Measurements from ENCODE around the gene TMEM175. TPM values are rescaled to one million over a fixed set of nuclear protein-coding genes. Genes with fewer than 3 reads are reported as not detected.

The TMEM175 gene
- total and polyA plus RNA-seq, 2 of the 8 experiments (the other 6 are each of a cell fraction or from before 2014, with no cell fraction given) = 4.9 to 20.7 TPM

DNA sequence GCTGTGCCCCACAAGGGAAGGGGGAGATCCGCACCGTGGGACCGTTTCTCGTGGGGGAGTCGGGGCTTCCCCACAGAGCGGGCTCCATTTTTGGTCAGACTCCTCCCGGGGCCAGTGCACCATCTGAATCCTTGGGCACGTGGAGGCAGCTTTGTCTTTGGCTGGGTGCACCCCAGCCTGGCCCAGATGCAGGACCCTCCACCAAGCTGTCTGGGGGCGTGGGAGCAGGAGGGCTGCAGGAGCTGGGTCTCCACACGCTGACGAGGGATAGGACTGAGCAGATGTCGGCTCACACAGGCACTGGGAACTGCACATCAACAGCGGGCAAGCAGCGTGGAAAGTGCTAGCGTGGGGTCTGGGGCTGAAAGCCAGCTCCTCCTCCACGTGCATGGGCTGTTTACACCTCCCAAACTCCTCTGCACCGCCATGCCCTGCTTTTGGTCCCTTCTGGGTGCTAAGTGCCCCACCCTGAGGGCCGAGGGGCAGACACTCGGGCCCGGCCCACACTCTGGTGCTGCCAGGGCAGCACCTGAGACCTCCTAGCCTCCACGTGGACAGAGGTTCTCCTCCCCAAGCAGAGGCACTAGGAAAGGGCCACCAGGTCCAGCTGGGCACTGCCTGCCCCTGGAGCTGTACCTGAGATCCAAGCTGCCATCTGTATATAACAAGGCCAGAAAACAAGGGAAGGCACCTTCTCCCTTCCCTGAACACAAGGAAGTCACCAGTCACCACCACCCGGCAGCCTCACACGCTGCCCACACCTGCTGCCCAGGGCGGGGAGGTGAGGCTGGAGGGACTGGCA, 27.3 kb downstream of the TMEM175 start (continued):
- TF ChIP-seq, protein P1, sequence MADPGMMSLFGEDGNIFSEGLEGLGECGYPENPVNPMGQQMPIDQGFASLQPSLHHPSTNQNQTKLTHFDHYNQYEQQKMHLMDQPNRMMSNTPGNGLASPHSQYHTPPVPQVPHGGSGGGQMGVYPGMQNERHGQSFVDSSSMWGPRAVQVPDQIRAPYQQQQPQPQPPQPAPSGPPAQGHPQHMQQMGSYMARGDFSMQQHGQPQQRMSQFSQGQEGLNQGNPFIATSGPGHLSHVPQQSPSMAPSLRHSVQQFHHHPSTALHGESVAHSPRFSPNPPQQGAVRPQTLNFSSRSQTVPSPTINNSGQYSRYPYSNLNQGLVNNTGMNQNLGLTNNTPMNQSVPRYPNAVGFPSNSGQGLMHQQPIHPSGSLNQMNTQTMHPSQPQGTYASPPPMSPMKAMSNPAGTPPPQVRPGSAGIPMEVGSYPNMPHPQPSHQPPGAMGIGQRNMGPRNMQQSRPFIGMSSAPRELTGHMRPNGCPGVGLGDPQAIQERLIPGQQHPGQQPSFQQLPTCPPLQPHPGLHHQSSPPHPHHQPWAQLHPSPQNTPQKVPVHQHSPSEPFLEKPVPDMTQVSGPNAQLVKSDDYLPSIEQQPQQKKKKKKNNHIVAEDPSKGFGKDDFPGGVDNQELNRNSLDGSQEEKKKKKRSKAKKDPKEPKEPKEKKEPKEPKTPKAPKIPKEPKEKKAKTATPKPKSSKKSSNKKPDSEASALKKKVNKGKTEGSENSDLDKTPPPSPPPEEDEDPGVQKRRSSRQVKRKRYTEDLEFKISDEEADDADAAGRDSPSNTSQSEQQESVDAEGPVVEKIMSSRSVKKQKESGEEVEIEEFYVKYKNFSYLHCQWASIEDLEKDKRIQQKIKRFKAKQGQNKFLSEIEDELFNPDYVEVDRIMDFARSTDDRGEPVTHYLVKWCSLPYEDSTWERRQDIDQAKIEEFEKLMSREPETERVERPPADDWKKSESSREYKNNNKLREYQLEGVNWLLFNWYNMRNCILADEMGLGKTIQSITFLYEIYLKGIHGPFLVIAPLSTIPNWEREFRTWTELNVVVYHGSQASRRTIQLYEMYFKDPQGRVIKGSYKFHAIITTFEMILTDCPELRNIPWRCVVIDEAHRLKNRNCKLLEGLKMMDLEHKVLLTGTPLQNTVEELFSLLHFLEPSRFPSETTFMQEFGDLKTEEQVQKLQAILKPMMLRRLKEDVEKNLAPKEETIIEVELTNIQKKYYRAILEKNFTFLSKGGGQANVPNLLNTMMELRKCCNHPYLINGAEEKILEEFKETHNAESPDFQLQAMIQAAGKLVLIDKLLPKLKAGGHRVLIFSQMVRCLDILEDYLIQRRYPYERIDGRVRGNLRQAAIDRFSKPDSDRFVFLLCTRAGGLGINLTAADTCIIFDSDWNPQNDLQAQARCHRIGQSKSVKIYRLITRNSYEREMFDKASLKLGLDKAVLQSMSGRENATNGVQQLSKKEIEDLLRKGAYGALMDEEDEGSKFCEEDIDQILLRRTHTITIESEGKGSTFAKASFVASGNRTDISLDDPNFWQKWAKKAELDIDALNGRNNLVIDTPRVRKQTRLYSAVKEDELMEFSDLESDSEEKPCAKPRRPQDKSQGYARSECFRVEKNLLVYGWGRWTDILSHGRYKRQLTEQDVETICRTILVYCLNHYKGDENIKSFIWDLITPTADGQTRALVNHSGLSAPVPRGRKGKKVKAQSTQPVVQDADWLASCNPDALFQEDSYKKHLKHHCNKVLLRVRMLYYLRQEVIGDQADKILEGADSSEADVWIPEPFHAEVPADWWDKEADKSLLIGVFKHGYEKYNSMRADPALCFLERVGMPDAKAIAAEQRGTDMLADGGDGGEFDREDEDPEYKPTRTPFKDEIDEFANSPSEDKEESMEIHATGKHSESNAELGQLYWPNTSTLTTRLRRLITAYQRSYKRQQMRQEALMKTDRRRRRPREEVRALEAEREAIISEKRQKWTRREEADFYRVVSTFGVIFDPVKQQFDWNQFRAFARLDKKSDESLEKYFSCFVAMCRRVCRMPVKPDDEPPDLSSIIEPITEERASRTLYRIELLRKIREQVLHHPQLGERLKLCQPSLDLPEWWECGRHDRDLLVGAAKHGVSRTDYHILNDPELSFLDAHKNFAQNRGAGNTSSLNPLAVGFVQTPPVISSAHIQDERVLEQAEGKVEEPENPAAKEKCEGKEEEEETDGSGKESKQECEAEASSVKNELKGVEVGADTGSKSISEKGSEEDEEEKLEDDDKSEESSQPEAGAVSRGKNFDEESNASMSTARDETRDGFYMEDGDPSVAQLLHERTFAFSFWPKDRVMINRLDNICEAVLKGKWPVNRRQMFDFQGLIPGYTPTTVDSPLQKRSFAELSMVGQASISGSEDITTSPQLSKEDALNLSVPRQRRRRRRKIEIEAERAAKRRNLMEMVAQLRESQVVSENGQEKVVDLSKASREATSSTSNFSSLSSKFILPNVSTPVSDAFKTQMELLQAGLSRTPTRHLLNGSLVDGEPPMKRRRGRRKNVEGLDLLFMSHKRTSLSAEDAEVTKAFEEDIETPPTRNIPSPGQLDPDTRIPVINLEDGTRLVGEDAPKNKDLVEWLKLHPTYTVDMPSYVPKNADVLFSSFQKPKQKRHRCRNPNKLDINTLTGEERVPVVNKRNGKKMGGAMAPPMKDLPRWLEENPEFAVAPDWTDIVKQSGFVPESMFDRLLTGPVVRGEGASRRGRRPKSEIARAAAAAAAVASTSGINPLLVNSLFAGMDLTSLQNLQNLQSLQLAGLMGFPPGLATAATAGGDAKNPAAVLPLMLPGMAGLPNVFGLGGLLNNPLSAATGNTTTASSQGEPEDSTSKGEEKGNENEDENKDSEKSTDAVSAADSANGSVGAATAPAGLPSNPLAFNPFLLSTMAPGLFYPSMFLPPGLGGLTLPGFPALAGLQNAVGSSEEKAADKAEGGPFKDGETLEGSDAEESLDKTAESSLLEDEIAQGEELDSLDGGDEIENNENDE (IDR thresholded peaks at IDR 0.05; ENCODE audit: insufficient replicate concordance, low read length) = no peak
- no peak for TF ChIP-seq JUND (IDR thresholded peaks at IDR 0.05; ENCODE audit: low read length)
- TF ChIP-seq, protein P2, sequence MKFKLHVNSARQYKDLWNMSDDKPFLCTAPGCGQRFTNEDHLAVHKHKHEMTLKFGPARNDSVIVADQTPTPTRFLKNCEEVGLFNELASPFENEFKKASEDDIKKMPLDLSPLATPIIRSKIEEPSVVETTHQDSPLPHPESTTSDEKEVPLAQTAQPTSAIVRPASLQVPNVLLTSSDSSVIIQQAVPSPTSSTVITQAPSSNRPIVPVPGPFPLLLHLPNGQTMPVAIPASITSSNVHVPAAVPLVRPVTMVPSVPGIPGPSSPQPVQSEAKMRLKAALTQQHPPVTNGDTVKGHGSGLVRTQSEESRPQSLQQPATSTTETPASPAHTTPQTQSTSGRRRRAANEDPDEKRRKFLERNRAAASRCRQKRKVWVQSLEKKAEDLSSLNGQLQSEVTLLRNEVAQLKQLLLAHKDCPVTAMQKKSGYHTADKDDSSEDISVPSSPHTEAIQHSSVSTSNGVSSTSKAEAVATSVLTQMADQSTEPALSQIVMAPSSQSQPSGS (IDR thresholded peaks at IDR 0.05; ENCODE audit: low read length) = no peak
- no peak for TF ChIP-seq POLR2A (IDR thresholded peaks at IDR 0.05; ENCODE audit: control extremely low read depth in 1 of 2, low read depth in 2 of 2, low read length in 2 of 2)
- no peak for TF ChIP-seq TBP (IDR thresholded peaks at IDR 0.05; ENCODE audit: low read depth, low read length)
- TF ChIP-seq, protein P3, sequence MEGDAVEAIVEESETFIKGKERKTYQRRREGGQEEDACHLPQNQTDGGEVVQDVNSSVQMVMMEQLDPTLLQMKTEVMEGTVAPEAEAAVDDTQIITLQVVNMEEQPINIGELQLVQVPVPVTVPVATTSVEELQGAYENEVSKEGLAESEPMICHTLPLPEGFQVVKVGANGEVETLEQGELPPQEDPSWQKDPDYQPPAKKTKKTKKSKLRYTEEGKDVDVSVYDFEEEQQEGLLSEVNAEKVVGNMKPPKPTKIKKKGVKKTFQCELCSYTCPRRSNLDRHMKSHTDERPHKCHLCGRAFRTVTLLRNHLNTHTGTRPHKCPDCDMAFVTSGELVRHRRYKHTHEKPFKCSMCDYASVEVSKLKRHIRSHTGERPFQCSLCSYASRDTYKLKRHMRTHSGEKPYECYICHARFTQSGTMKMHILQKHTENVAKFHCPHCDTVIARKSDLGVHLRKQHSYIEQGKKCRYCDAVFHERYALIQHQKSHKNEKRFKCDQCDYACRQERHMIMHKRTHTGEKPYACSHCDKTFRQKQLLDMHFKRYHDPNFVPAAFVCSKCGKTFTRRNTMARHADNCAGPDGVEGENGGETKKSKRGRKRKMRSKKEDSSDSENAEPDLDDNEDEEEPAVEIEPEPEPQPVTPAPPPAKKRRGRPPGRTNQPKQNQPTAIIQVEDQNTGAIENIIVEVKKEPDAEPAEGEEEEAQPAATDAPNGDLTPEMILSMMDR (IDR thresholded peaks at IDR 0.05; ENCODE audit: control extremely low read depth in 1 of 3, insufficient read depth in 1 of 3, low read depth in 1 of 3, low read length in 3 of 3) = no peak
